Measurements from ENCODE around the gene STARD8.

GRCh38 chrX:68714856-68715255 lies 67.4 kb downstream of the STARD8 start:
- TF ChIP-seq TFCP2L1 (CRISPR knock-in tag; IDR thresholded peaks at IDR 0.05): no peak
- no peak for TF ChIP-seq POLR2A (IDR thresholded peaks at IDR 0.05; ENCODE audit: low read length)
- no peak for TF ChIP-seq HMGXB4 (CRISPR knock-in tag; IDR thresholded peaks at IDR 0.05; ENCODE audit: borderline replicate concordance)
- no peak for TF ChIP-seq NR3C1 (IDR thresholded peaks at IDR 0.05)
- TF ChIP-seq, protein P1, sequence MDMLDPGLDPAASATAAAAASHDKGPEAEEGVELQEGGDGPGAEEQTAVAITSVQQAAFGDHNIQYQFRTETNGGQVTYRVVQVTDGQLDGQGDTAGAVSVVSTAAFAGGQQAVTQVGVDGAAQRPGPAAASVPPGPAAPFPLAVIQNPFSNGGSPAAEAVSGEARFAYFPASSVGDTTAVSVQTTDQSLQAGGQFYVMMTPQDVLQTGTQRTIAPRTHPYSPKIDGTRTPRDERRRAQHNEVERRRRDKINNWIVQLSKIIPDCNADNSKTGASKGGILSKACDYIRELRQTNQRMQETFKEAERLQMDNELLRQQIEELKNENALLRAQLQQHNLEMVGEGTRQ (IDR thresholded peaks at IDR 0.05): no peak
- no peak for TF ChIP-seq CEBPB (IDR thresholded peaks at IDR 0.05)
- no peak for TF ChIP-seq CTCF (IDR thresholded peaks at IDR 0.05)
- no peak for TF ChIP-seq RCOR1 (IDR thresholded peaks at IDR 0.05; ENCODE audit: low read depth, low read length)

Measured in A549 (cell line).